Dermis blood vessel endothelial cell (primary cell): ENCODE results near the gene MOGAT1. TPM values are rescaled to one million over a fixed set of nuclear protein-coding genes. Genes with fewer than 3 reads are reported as not detected.
"Not testable (repeated sequence)": the region's sequence is repeated elsewhere in the genome, so short reads cannot be mapped to it uniquely, and the experiment has no call there.

ENCODE experiments used
- DNase-seq: peaks from one replicate; pipeline ENCODE4 v3.0.0; 2010
- total RNA-seq: library from RNA; depleted of rRNA; stranded (reverse); fragments of >200 nt; gene quantifications from 2 replicates; pipeline ENCODE4 v1.2.3, GENCODE V29; 2014

MOGAT1 gene
- total RNA-seq, 1 donor from 2014 or later: not detected

- DNase-seq: no peak
These were observed 1.0 kb upstream of the MOGAT1 start for GRCh38 chr2:222670191-222671038.

- no peak for DNase-seq
These were observed 577 bp downstream of the MOGAT1 start for GRCh38 chr2:222672068-222672401.

GRCh38 chr2:222673273-222673672 lies 1.8 kb downstream of the MOGAT1 start:
- DNase-seq: no peak

- no peak for DNase-seq
These were observed 2.4 kb downstream of the MOGAT1 start for GRCh38 chr2:222673883-222674282.

- DNase-seq: no peak
These were observed 6.5 kb downstream of the MOGAT1 start for GRCh38 chr2:222677981-222678380.

GRCh38 chr2:222683805-222684204 lies 12.3 kb downstream of the MOGAT1 start:
- DNase-seq: no peak

GRCh38 chr2:222686086-222686750 lies 14.8 kb downstream of the MOGAT1 start:
- peak; percentile 36 for DNase-seq

- no peak for DNase-seq
These were observed 17.5 kb downstream of the MOGAT1 start for GRCh38 chr2:222688917-222689316.

GRCh38 chr2:222689322-222689721 lies 17.9 kb downstream of the MOGAT1 start:
- DNase-seq: no peak

GRCh38 chr2:222690564-222691200 lies 19.2 kb downstream of the MOGAT1 start:
- DNase-seq: peak; percentile 84

- not testable (repeated sequence) for DNase-seq
These were observed 22.0 kb downstream of the MOGAT1 start for GRCh38 chr2:222693413-222693812.

GRCh38 chr2:222693837-222694236 lies 22.4 kb downstream of the MOGAT1 start:
- peak; percentile 54 for DNase-seq

GRCh38 chr2:222698276-222698675 lies 26.8 kb downstream of the MOGAT1 start:
- peak; percentile 58 for DNase-seq

- no peak for DNase-seq
These were observed 29.8 kb downstream of the MOGAT1 start for GRCh38 chr2:222701233-222701632.

GRCh38 chr2:222701721-222702131 lies 30.3 kb downstream of the MOGAT1 start:
- DNase-seq: no peak

GRCh38 chr2:222703091-222703490 lies 31.6 kb downstream of the MOGAT1 start:
- no peak for DNase-seq

GRCh38 chr2:222703886-222704285 lies 32.4 kb downstream of the MOGAT1 start:
- no peak for DNase-seq

- DNase-seq: no peak
These were observed 35.2 kb downstream of the MOGAT1 start for GRCh38 chr2:222706616-222707015.

GRCh38 chr2:222707102-222707688 lies 35.7 kb downstream of the MOGAT1 start:
- DNase-seq: no peak

GRCh38 chr2:222707689-222708273 lies 36.3 kb downstream of the MOGAT1 start:
- DNase-seq: peak; percentile 39

GRCh38 chr2:222708274-222708710 lies 36.8 kb downstream of the MOGAT1 start:
- peak; percentile 82 for DNase-seq

- peak; percentile 91 for DNase-seq
These were observed 37.9 kb downstream of the MOGAT1 start for GRCh38 chr2:222709191-222709891.
